GM12878 (cell line): ENCODE results near the gene CRB1. TPM values are rescaled to one million over a fixed set of nuclear protein-coding genes. Genes with fewer than 3 reads are reported as not detected.

ENCODE experiments used
- ATAC-seq: fragments of 200-7000 bp; cut with Tn5 transposase; 3 replicates; pipeline ENCODE4 v1.9.1; 2020; ENCODE audit warnings: mild to moderate bottlenecking, moderate library complexity
- BruUV-seq: library from RNA; stranded (reverse); fragments of 400-500 nt; replicated peaks from 2 replicates; lab custom pipeline; 2021; lab: Mats Ljungman, UMichigan
- CTCF ChIA-PET: fragments of 300-600 bp; sonication (Branson Sonifier 250); formaldehyde crosslinking; extraction: SDS; loops from one replicate; lab custom pipeline; 2021; ENCODE audit warnings: inconsistent platforms; lab: Yijun Ruan, JAX
- POLR2A ChIA-PET: fragments of 350-600 bp; formaldehyde crosslinking; extraction: SDS; loops from one replicate; lab custom pipeline; 2021; ENCODE audit warnings: inconsistent platforms; lab: Charles Lee
- RAD21 ChIA-PET: fragments of 300-600 bp; sonication (Branson Sonifier 250); formaldehyde crosslinking; loops from one replicate; lab custom pipeline; 2023; ENCODE audit warnings: antibody characterized with exemption; ENCODE audit not compliant: unreplicated experiment; lab: Charles Lee
- SMC1A ChIA-PET: fragments of 300-600 bp; sonication (Branson Sonifier 250); formaldehyde crosslinking; loops from one replicate; lab custom pipeline; 2023; ENCODE audit not compliant: unreplicated experiment, uncharacterized antibody; lab: Charles Lee
- DNase-seq: peaks from one replicate; pipeline ENCODE4 v3.0.0-alpha.2; 2011; ENCODE audit warnings: low read depth, low spot score
- FAIRE-seq: peaks from 3 replicates; lab custom pipeline; 2011; peaks lifted over from hg19 to GRCh38; lab: Jason Lieb, UNC
- H2AFZ ChIP-seq: 2 replicates; pipeline ENCODE4 v1.6.0; 2011; ENCODE audit warnings: low read depth, low read length, control low read depth; ENCODE audit not compliant: control insufficient read depth
- H3K27ac ChIP-seq: 2 replicates; pipeline ENCODE4 v1.5.1; 2011; ENCODE audit warnings: control low read depth; ENCODE audit not compliant: control insufficient read depth, insufficient read depth
- H3K27me3 ChIP-seq, 2 experiments: replicated peaks in 1 of 2; 2 replicates each; pipeline versions ENCODE4 v1.6.0 to v1.6.1; 2011; ENCODE audit warnings: low read length in 1 of 2; ENCODE audit not compliant: control insufficient read depth in 2 of 2, insufficient read depth in 2 of 2
- H3K36me3 ChIP-seq, 2 experiments: 2 replicates each; pipeline ENCODE4 v1.5.1; 2011; ENCODE audit warnings: low read length in 1 of 2; ENCODE audit not compliant: control insufficient read depth in 2 of 2, insufficient read depth in 2 of 2
- H3K4me1 ChIP-seq: 2 replicates; pipeline ENCODE4 v1.6.1; 2011; ENCODE audit warnings: mild to moderate bottlenecking, low read length, moderate library complexity, mixed read lengths; ENCODE audit not compliant: control insufficient read depth, insufficient read depth
- H3K4me2 ChIP-seq: 2 replicates; pipeline ENCODE4 v1.6.0; 2011; ENCODE audit warnings: control low read depth; ENCODE audit not compliant: control insufficient read depth, insufficient read depth
- H3K4me3 ChIP-seq: fragments of 200-600 bp; sonication (generic); 2 replicates; pipeline ENCODE4 v1.5.1; 2016
- H3K79me2 ChIP-seq: 2 replicates; pipeline ENCODE4 v1.6.0; 2011; ENCODE audit warnings: low read length; ENCODE audit not compliant: control insufficient read depth, insufficient read depth
- H3K9ac ChIP-seq: 2 replicates; pipeline ENCODE4 v1.8.0; 2011; ENCODE audit warnings: low read length, control low read depth, mixed read lengths; ENCODE audit not compliant: control insufficient read depth, insufficient read depth
- H3K9me3 ChIP-seq: replicated peaks from 3 replicates; pipeline ENCODE4 v1.5.1; 2011; ENCODE audit warnings: mild to moderate bottlenecking, low read length; ENCODE audit not compliant: control insufficient read depth, insufficient read depth
- H4K20me1 ChIP-seq: 2 replicates; pipeline ENCODE4 v1.6.0; 2011; ENCODE audit not compliant: control insufficient read depth, insufficient read depth
- ASH2L ChIP-seq: fragments of 300-600, 200-600 bp; sonication (generic); IDR thresholded peaks from 2 replicates; pipeline ENCODE4 v1.6.1; 2017; ENCODE audit warnings: low read depth, mild to moderate bottlenecking, borderline replicate concordance
- CREB1 ChIP-seq: IDR thresholded peaks from 2 replicates; pipeline ENCODE4 v1.6.1; 2012; ENCODE audit warnings: low read depth, mild to moderate bottlenecking, inconsistent platforms
- CUX1 ChIP-seq: IDR thresholded peaks from 2 replicates; pipeline ENCODE4 v1.6.1; 2012; ENCODE audit warnings: improper control_type of control experiment, low read depth, low read length; ENCODE audit not compliant: insufficient replicate concordance
- ETV6 ChIP-seq, 2 experiments: fragments of 450-650 bp in 1 of 2; IDR thresholded peaks in 1 of 2; conservative IDR thresholded peaks in 1 of 2; 2 replicates each; pipeline ENCODE4 v1.6.1; 2014; ENCODE audit warnings: antibody characterized with exemption in 1 of 2, borderline replicate concordance in 1 of 2, low read depth in 1 of 2, mild to moderate bottlenecking in 1 of 2, moderate library complexity in 1 of 2
- EZH2 ChIP-seq: IDR thresholded peaks from 2 replicates; pipeline ENCODE4 v1.6.1; 2012; ENCODE audit warnings: low read depth, mild to moderate bottlenecking, control low read depth, inconsistent platforms, low read length, borderline replicate concordance; ENCODE audit not compliant: control insufficient read depth
- KAT2A ChIP-seq: conservative IDR thresholded peaks from 2 replicates; pipeline ENCODE4 v1.6.1; 2011; ENCODE audit warnings: low read depth, low read length; ENCODE audit not compliant: control insufficient read depth
- KDM1A ChIP-seq: fragments of 200-600 bp; sonication (generic); IDR thresholded peaks from 2 replicates; pipeline ENCODE4 v1.6.1; 2016; ENCODE audit warnings: borderline replicate concordance
- MTA3 ChIP-seq: IDR thresholded peaks from 2 replicates; pipeline ENCODE4 v1.6.1; 2012; ENCODE audit warnings: low read length, inconsistent platforms, borderline replicate concordance
- POLR2A ChIP-seq: IDR thresholded peaks from 2 replicates; pipeline ENCODE4 v1.6.1; 2011; ENCODE audit warnings: low read depth, mild to moderate bottlenecking, low read length
- POU2F2 ChIP-seq: IDR thresholded peaks from 3 replicates; pipeline ENCODE4 v1.6.1; 2011; ENCODE audit warnings: low read depth, mild to moderate bottlenecking, low read length, borderline replicate concordance
- RAD21 ChIP-seq: IDR thresholded peaks from 2 replicates; pipeline ENCODE4 v1.6.1; 2011; ENCODE audit warnings: mild to moderate bottlenecking, low read depth, low read length, moderate library complexity; ENCODE audit not compliant: insufficient read depth
- SIX5 ChIP-seq: IDR thresholded peaks from 2 replicates; pipeline ENCODE4 v1.6.1; 2011; ENCODE audit warnings: mild to moderate bottlenecking, low read depth, low read length, moderate library complexity; ENCODE audit not compliant: severe bottlenecking
- ZNF217 ChIP-seq: fragments of 450-650 bp; IDR thresholded peaks from 2 replicates; pipeline ENCODE4 v1.6.1; 2017; ENCODE audit warnings: antibody characterized with exemption, mild to moderate bottlenecking
- WGBS: methylation state at CpG from one replicate; pipeline ENCODE4 v1.1.6; 2016; ENCODE audit warnings: low lambda C conversion rate; ENCODE audit not compliant: insufficient replicate concordance, insufficient coverage; ENCODE audit errors: missing lambda C conversion rate; 5-methylcytosine and 5-hydroxymethylcytosine counted together
- in situ Hi-C: fragments of 300-500 bp; cut with MboI; formaldehyde crosslinking; loops from 9 replicates; pipeline ENCODE4 v1.14.3; 2018; ENCODE audit warnings: mixed read lengths
- intact Hi-C: fragments of 100-400 bp; cut with micrococcal nuclease; formaldehyde crosslinking; loops from one replicate; pipeline ENCODE4 v1.14.2; 2022; ENCODE audit not compliant: unreplicated experiment
- polyA plus RNA-seq, 11 experiments: library from polyadenylated mRNA; depleted of rRNA in 4 of 11; unstranded in 6 of 11; stranded (reverse) in 5 of 11; fragments of >200 nt; fragmentation: Nextera tagmentation in 4 of 11; fragmentation: Illumina TruSeq in 1 of 11; extraction: Ambion mirVana in 4 of 11; extraction: Trizol in 1 of 11; gene quantifications; 1 replicate in 1 of 11; 2 replicates in 10 of 11; pipeline versions ENCODE4 v1.2.1 to v1.2.3, GENCODE V29; 2011 to 2016; ENCODE audit warnings: inconsistent platforms in 2 of 11, missing spikeins in 2 of 11, low read depth in 1 of 11
- total RNA-seq, 4 experiments: library from RNA; depleted of rRNA in 3 of 4; stranded (reverse); fragments of >200 nt in 3 of 4; fragmentation: Illumina TruSeq in 1 of 4; extraction: Trizol in 1 of 4; gene quantifications; 2 replicates each; pipeline versions ENCODE4 v1.2.1 to v1.2.3, GENCODE V29; 2013 to 2021
- TF ChIP-seq, protein P1 (sequence below): IDR thresholded peaks from 2 replicates; pipeline ENCODE4 v1.6.1; 2011; ENCODE audit warnings: mild to moderate bottlenecking, low read depth, low read length, moderate library complexity; ENCODE audit not compliant: insufficient replicate concordance

Gene CRB1
- total and polyA plus RNA-seq, 10 of the 15 experiments (the other 5 are each of a cell fraction or from before 2014, with no cell fraction given) = 0.06 to 0.10 (median 0.06) TPM; not detected in 7

DNA sequence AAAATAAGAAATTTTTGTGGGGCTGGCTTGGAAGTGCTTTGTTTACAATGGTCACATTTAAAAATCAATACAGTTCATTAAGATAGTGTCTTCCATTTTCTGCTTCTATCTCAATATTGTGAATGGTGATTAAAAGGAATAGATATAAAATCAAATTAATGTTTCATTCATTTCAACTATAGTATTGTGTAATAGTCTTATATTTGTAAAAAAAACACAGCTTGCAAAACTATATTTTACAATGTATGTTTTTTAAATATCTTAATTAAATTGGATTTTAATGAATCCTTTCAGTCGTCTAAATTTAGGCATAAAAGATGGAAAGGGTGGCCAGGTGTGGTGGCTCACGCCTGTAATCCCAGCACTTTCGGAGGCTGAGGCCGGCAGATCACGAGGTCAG, 63.5 kb downstream of the CRB1 start (continued):
- TF ChIP-seq CUX1 (no peak), CREB1 (no peak), ASH2L (no peak), EZH2 (no peak), KAT2A (no peak), KDM1A (no peak)

GRCh38 chr1:197333041-197333440, 65.0 kb downstream of the CRB1 start:
- Histone ChIP-seq H3K4me2 (no peak overlapping the region), H3K27ac (no peak overlapping the region), H3K9me3 (no peaks in the 10 kb centered on the region), H3K9ac (no peak overlapping the region), H4K20me1 (no peaks in the 10 kb centered on the region), H3K4me1 (no peaks in the 10 kb centered on the region), H3K79me2 (no peaks in the 10 kb centered on the region), H3K4me3 (no peak overlapping the region), H2AFZ (no peak overlapping the region), H3K36me3 (no peaks in the 10 kb centered on the region), H3K27me3 (no peaks in the 10 kb centered on the region; a peak in 1 of 4 replicates)
- DNase-seq = no peak
- no peak for FAIRE-seq
- RAD21 ChIA-PET = no interaction called here
- TF ChIP-seq EZH2 (no peak), ZNF217 (no peak), MTA3 (no peak), POLR2A (no peak), ETV6 (conservative IDR thresholded peaks at IDR 0.05 in 1 of 2, IDR thresholded peaks at IDR 0.05 in 1 of 2; ENCODE audit: borderline replicate concordance in 1 of 2, low read depth in 1 of 2) (no peak), SIX5 (no peak), RAD21 (no peak), POU2F2 (no peak)
- TF ChIP-seq, protein P1, sequence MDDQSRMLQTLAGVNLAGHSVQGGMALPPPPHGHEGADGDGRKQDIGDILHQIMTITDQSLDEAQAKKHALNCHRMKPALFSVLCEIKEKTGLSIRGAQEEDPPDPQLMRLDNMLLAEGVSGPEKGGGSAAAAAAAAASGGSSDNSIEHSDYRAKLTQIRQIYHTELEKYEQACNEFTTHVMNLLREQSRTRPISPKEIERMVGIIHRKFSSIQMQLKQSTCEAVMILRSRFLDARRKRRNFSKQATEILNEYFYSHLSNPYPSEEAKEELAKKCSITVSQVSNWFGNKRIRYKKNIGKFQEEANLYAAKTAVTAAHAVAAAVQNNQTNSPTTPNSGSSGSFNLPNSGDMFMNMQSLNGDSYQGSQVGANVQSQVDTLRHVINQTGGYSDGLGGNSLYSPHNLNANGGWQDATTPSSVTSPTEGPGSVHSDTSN = no peak
- SMC1A ChIA-PET = interaction anchor here (1.3 kb wide), 1 partner anchor 153 kb away, joined by 4 read pairs; no protein-coding TSS in a partner anchor
- POLR2A ChIA-PET = interaction anchor here (0.5 kb wide), 1 partner anchor 297 kb away, joined by 3 read pairs; no protein-coding TSS in a partner anchor
- in situ Hi-C loops = no loop called here
- ATAC-seq = no peak
- 6% methylated on average over 1 of the region's 1 CpG for WGBS
- intact Hi-C loops = no loop called here
- CTCF ChIA-PET = interaction anchor here (0.6 to 4.1 kb wide), 4 partner anchors 139 to 153 kb away, joined by 3 to 22 read pairs (median 3); no protein-coding TSS in a partner anchor
- no TSS peak for BruUV-seq
